Suppressor macrophage treated with lipopolysaccharide for 1 hour (primary cell): Measurements from ENCODE around the gene SAFB2.
A peak's percentile ranks its signal among the peaks of the same experiment; 100 is the strongest.
"Not testable (repeated sequence)": the region's sequence is repeated elsewhere in the genome, so short reads cannot be mapped to it uniquely, and the experiment has no call there.

Source experiments
- DNase-seq, 3 donors: peaks; one replicate each; pipeline ENCODE4 v3.0.0-alpha.2; 2020 to 2022

Gene SAFB2

GRCh38 chr19:5632241-5632612 lies 9.7 kb upstream of the SAFB2 start:
- DNase-seq = no peak

- DNase-seq = no peak
Observed at GRCh38 chr19:5631567-5632240, 9.1 kb upstream of the SAFB2 start.

- peak; percentile 67 to 72 (median 68) for DNase-seq
Observed at GRCh38 chr19:5628919-5629481, 6.4 kb upstream of the SAFB2 start.

GRCh38 chr19:5628461-5628860 lies 5.9 kb upstream of the SAFB2 start:
- peak; percentile 42 to 70 (median 43) for DNase-seq

GRCh38 chr19:5627395-5627904 lies 4.9 kb upstream of the SAFB2 start:
- peak; percentile 95 to 96 (median 96) for DNase-seq

- no peak for DNase-seq
Observed at GRCh38 chr19:5625641-5626040, 3.1 kb upstream of the SAFB2 start.

- peak in 2 of 3 donors; percentile 20 to 48 for DNase-seq
Observed at GRCh38 chr19:5624741-5625278, 2.2 kb upstream of the SAFB2 start.

- peak in 1 of 3 donors; percentile 19 for DNase-seq
Observed at GRCh38 chr19:5624018-5624663, 1.6 kb upstream of the SAFB2 start.

- peak in 2 of 3 donors; percentile 16 to 27 for DNase-seq
Observed at GRCh38 chr19:5623397-5624017, 931 bp upstream of the SAFB2 start.

GRCh38 chr19:5621945-5622464 lies 571 bp downstream of the SAFB2 start:
- peak in 1 of 3 donors; percentile 16 for DNase-seq

- peak in 1 of 3 donors; percentile 9 for DNase-seq
Observed at GRCh38 chr19:5621311-5621944, 1.1 kb downstream of the SAFB2 start.

GRCh38 chr19:5619946-5620345 lies 2.6 kb downstream of the SAFB2 start:
- DNase-seq = no peak

GRCh38 chr19:5618591-5618990 lies 4.0 kb downstream of the SAFB2 start:
- no peak for DNase-seq

GRCh38 chr19:5617080-5617479 lies 5.5 kb downstream of the SAFB2 start:
- no peak for DNase-seq

GRCh38 chr19:5615756-5616327 lies 6.7 kb downstream of the SAFB2 start:
- DNase-seq = no peak

- no peak for DNase-seq
Observed at GRCh38 chr19:5612891-5613865, 9.4 kb downstream of the SAFB2 start.

- no peak for DNase-seq
Observed at GRCh38 chr19:5609881-5610448, 12.6 kb downstream of the SAFB2 start.

GRCh38 chr19:5608766-5609165 lies 13.8 kb downstream of the SAFB2 start:
- not testable (repeated sequence) for DNase-seq

- DNase-seq = no peak
Observed at GRCh38 chr19:5608291-5608690, 14.3 kb downstream of the SAFB2 start.
